Keratinocyte (primary cell): Measurements from ENCODE around the gene DRICH1.

Experiments used
- CTCF ChIP-seq, 3 experiments: IDR thresholded peaks in 1 of 3; conservative IDR thresholded peaks in 1 of 3; optimal IDR thresholded peaks in 1 of 3; 2 replicates in 2 of 3; 3 replicates in 1 of 3; pipeline versions ENCODE3 to v1.5.1; 2011; ENCODE audit warnings: low read length in 3 of 3, mild to moderate bottlenecking in 3 of 3, moderate library complexity in 2 of 3, control low read depth in 1 of 3, inconsistent platforms in 1 of 3; ENCODE audit not compliant: insufficient read depth in 2 of 3; ENCODE audit errors: extremely low read depth in 1 of 3
- EZH2 ChIP-seq: IDR thresholded peaks from one replicate; pipeline ENCODE4 v1.6.1; 2012; ENCODE audit warnings: inconsistent platforms, mild to moderate bottlenecking, low read length, moderate library complexity

- TF ChIP-seq CTCF (optimal IDR thresholded peaks at IDR 0.05 in 1 of 3, IDR thresholded peaks at IDR 0.05 in 1 of 3, conservative IDR thresholded peaks at IDR 0.05 in 1 of 3; ENCODE audit: extremely low read depth in 1 of 3, insufficient read depth in 2 of 3, low read length in 3 of 3): no peak
- no peak for TF ChIP-seq EZH2
These were observed 21.9 kb downstream of the DRICH1 start for GRCh38 chr22:23609983-23610781.
